ENCODE results near the gene FABP6.

DNA sequence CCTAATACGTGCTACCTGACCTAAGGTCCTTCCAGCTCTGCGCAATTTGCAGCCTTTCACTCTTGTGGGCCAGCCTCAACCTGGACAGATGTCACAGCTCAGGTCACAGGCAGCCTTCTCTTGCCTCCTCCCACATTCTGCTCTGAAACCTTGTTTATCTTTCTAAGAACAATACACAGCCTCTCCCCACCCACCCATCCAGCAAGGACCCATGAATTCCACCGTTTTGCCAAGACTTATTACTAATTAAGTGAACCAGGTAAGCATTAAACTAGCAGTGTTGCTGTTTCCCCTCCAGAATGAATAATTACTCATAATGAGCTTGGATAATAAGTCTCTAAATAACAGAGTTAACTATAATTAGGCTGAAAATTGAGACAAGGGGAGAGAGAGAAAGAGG, 11.0 kb downstream of the FABP6 start:
- TF ChIP-seq, protein P1, sequence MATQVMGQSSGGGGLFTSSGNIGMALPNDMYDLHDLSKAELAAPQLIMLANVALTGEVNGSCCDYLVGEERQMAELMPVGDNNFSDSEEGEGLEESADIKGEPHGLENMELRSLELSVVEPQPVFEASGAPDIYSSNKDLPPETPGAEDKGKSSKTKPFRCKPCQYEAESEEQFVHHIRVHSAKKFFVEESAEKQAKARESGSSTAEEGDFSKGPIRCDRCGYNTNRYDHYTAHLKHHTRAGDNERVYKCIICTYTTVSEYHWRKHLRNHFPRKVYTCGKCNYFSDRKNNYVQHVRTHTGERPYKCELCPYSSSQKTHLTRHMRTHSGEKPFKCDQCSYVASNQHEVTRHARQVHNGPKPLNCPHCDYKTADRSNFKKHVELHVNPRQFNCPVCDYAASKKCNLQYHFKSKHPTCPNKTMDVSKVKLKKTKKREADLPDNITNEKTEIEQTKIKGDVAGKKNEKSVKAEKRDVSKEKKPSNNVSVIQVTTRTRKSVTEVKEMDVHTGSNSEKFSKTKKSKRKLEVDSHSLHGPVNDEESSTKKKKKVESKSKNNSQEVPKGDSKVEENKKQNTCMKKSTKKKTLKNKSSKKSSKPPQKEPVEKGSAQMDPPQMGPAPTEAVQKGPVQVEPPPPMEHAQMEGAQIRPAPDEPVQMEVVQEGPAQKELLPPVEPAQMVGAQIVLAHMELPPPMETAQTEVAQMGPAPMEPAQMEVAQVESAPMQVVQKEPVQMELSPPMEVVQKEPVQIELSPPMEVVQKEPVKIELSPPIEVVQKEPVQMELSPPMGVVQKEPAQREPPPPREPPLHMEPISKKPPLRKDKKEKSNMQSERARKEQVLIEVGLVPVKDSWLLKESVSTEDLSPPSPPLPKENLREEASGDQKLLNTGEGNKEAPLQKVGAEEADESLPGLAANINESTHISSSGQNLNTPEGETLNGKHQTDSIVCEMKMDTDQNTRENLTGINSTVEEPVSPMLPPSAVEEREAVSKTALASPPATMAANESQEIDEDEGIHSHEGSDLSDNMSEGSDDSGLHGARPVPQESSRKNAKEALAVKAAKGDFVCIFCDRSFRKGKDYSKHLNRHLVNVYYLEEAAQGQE (IDR thresholded peaks at IDR 0.05): no peak
- TF ChIP-seq, protein P2, sequence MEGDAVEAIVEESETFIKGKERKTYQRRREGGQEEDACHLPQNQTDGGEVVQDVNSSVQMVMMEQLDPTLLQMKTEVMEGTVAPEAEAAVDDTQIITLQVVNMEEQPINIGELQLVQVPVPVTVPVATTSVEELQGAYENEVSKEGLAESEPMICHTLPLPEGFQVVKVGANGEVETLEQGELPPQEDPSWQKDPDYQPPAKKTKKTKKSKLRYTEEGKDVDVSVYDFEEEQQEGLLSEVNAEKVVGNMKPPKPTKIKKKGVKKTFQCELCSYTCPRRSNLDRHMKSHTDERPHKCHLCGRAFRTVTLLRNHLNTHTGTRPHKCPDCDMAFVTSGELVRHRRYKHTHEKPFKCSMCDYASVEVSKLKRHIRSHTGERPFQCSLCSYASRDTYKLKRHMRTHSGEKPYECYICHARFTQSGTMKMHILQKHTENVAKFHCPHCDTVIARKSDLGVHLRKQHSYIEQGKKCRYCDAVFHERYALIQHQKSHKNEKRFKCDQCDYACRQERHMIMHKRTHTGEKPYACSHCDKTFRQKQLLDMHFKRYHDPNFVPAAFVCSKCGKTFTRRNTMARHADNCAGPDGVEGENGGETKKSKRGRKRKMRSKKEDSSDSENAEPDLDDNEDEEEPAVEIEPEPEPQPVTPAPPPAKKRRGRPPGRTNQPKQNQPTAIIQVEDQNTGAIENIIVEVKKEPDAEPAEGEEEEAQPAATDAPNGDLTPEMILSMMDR (IDR thresholded peaks at IDR 0.05): no peak
- TF ChIP-seq EP300 (IDR thresholded peaks at IDR 0.05): no peak
- TF ChIP-seq, protein P3, sequence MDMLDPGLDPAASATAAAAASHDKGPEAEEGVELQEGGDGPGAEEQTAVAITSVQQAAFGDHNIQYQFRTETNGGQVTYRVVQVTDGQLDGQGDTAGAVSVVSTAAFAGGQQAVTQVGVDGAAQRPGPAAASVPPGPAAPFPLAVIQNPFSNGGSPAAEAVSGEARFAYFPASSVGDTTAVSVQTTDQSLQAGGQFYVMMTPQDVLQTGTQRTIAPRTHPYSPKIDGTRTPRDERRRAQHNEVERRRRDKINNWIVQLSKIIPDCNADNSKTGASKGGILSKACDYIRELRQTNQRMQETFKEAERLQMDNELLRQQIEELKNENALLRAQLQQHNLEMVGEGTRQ (IDR thresholded peaks at IDR 0.05): no peak
- TF ChIP-seq KDM1A (IDR thresholded peaks at IDR 0.05; ENCODE audit: low read depth): no peak
- TF ChIP-seq SMC3 (IDR thresholded peaks at IDR 0.05): no peak
- no peak for TF ChIP-seq POLR2A (IDR thresholded peaks at IDR 0.05; ENCODE audit: low read length)
- no peak for TF ChIP-seq MAFK (IDR thresholded peaks at IDR 0.05; ENCODE audit: partially characterized antibody)
- no peak for TF ChIP-seq GATA3 (IDR thresholded peaks at IDR 0.05; ENCODE audit: borderline replicate concordance)
- TF ChIP-seq NPAS2 (CRISPR knock-in tag; IDR thresholded peaks at IDR 0.05; ENCODE audit: borderline replicate concordance): no peak
- TF ChIP-seq, protein P4, sequence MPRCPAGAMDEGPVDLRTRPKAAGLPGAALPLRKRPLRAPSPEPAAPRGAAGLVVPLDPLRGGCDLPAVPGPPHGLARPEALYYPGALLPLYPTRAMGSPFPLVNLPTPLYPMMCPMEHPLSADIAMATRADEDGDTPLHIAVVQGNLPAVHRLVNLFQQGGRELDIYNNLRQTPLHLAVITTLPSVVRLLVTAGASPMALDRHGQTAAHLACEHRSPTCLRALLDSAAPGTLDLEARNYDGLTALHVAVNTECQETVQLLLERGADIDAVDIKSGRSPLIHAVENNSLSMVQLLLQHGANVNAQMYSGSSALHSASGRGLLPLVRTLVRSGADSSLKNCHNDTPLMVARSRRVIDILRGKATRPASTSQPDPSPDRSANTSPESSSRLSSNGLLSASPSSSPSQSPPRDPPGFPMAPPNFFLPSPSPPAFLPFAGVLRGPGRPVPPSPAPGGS (IDR thresholded peaks at IDR 0.05): no peak

All from A549 (cell line).